Measurements from ENCODE around the gene ZBTB20. TPM values are rescaled to one million over a fixed set of nuclear protein-coding genes. Genes with fewer than 3 reads are reported as not detected.

The ZBTB20 gene
- total RNA-seq, 1 donor from 2014 or later: 8.8 TPM

GRCh38 chr3:115089481-115089880, 57.6 kb downstream of the ZBTB20 start:
- DNase-seq (ENCODE audit: low read depth, low spot score): no peak

- no peak for DNase-seq (ENCODE audit: low read depth, low spot score)
Observed at GRCh38 chr3:115087512-115087911, 59.6 kb downstream of the ZBTB20 start.

GRCh38 chr3:115086344-115086743, 60.7 kb downstream of the ZBTB20 start:
- no peak for DNase-seq (ENCODE audit: low read depth, low spot score)

- DNase-seq (ENCODE audit: low read depth, low spot score): no peak
Observed at GRCh38 chr3:115085197-115085865, 61.8 kb downstream of the ZBTB20 start.

- no peak for DNase-seq (ENCODE audit: low read depth, low spot score)
Observed at GRCh38 chr3:115084686-115085085, 62.4 kb downstream of the ZBTB20 start.

- DNase-seq (ENCODE audit: low read depth, low spot score): no peak
Observed at GRCh38 chr3:115082260-115082659, 64.8 kb downstream of the ZBTB20 start.

GRCh38 chr3:115081444-115081843, 65.6 kb downstream of the ZBTB20 start:
- DNase-seq (ENCODE audit: low read depth, low spot score): no peak

- no peak for DNase-seq (ENCODE audit: low read depth, low spot score)
Observed at GRCh38 chr3:115077501-115078250, 69.4 kb downstream of the ZBTB20 start.

GRCh38 chr3:115074502-115074901, 72.6 kb downstream of the ZBTB20 start:
- no peak for DNase-seq (ENCODE audit: low read depth, low spot score)

GRCh38 chr3:115072265-115073021, 74.6 kb downstream of the ZBTB20 start:
- DNase-seq (ENCODE audit: low read depth, low spot score): peak; percentile 58

- DNase-seq (ENCODE audit: low read depth, low spot score): no peak
Observed at GRCh38 chr3:115071601-115072000, 75.5 kb downstream of the ZBTB20 start.

- no peak for DNase-seq (ENCODE audit: low read depth, low spot score)
Observed at GRCh38 chr3:115071166-115071565, 75.9 kb downstream of the ZBTB20 start.

GRCh38 chr3:115068799-115069198, 78.3 kb downstream of the ZBTB20 start:
- no peak for DNase-seq (ENCODE audit: low read depth, low spot score)

GRCh38 chr3:115062412-115062956, 84.6 kb downstream of the ZBTB20 start:
- DNase-seq (ENCODE audit: low read depth, low spot score): no peak

GRCh38 chr3:115062009-115062408, 85.1 kb downstream of the ZBTB20 start:
- no peak for DNase-seq (ENCODE audit: low read depth, low spot score)

GRCh38 chr3:115052906-115053305, 94.2 kb downstream of the ZBTB20 start:
- DNase-seq (ENCODE audit: low read depth, low spot score): no peak

- no peak for DNase-seq (ENCODE audit: low read depth, low spot score)
Observed at GRCh38 chr3:115042351-115042750, 104.7 kb downstream of the ZBTB20 start.

GRCh38 chr3:115040673-115041286, 106.3 kb downstream of the ZBTB20 start:
- peak; percentile 2 for DNase-seq (ENCODE audit: low read depth, low spot score)

- no peak for DNase-seq (ENCODE audit: low read depth, low spot score)
Observed at GRCh38 chr3:115040246-115040645, 106.8 kb downstream of the ZBTB20 start.

- DNase-seq (ENCODE audit: low read depth, low spot score): no peak
Observed at GRCh38 chr3:115038817-115039216, 108.3 kb downstream of the ZBTB20 start.

- DNase-seq (ENCODE audit: low read depth, low spot score): no peak
Observed at GRCh38 chr3:115022835-115023398, 124.2 kb downstream of the ZBTB20 start.
